ENCODE measurements around the gene KIRREL3.

DNA sequence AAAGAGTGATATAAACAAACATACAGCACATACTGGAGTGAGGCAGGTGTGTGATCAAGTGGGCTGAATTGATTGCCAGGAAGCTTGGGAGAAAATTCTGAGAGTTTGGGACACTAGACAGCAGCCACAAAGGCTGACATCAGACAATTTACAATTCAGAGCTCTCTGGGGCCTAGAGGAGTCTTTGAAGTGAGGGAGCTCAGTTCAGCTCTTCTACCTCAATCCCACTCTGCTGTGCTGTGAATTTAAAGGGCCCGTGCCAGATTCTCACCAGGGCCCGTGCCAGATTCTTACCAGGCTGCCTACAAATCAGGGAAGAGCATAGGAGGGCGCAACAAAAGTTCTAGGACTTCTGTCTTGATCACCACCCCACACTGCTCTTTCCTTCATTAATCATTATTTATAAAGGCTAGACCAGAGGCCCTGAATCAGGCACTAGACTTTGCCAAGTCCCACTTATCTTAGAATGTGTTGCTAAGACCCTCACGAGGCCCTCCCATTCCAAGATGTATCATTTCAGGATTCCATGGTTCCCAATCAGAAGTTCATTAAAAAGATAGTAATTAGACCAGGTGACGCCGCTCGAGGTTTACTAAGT lies 112.4 kb downstream of the KIRREL3 start:
- TF ChIP-seq, protein P1, sequence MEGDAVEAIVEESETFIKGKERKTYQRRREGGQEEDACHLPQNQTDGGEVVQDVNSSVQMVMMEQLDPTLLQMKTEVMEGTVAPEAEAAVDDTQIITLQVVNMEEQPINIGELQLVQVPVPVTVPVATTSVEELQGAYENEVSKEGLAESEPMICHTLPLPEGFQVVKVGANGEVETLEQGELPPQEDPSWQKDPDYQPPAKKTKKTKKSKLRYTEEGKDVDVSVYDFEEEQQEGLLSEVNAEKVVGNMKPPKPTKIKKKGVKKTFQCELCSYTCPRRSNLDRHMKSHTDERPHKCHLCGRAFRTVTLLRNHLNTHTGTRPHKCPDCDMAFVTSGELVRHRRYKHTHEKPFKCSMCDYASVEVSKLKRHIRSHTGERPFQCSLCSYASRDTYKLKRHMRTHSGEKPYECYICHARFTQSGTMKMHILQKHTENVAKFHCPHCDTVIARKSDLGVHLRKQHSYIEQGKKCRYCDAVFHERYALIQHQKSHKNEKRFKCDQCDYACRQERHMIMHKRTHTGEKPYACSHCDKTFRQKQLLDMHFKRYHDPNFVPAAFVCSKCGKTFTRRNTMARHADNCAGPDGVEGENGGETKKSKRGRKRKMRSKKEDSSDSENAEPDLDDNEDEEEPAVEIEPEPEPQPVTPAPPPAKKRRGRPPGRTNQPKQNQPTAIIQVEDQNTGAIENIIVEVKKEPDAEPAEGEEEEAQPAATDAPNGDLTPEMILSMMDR (IDR thresholded peaks at IDR 0.05; ENCODE audit: insufficient read depth, low read length, poor library complexity, severe bottlenecking): no peak
- TF ChIP-seq EZH2phosphoT487 (conservative IDR thresholded peaks at IDR 0.05; ENCODE audit: low read length): no peak

All from SU-DHL-6 (cell line).